Activated T-helper 1 cell treated with Interleukin-2 at 50 U/mL for 16 hours (primary cell): Measurements from ENCODE around the gene GRAPL.
A peak's percentile ranks its signal among the peaks of the same experiment; 100 is the strongest.
"Not testable (repeated sequence)": the region's sequence is repeated elsewhere in the genome, so short reads cannot be mapped to it uniquely, and the experiment has no call there.

ENCODE experiments used
- DNase-seq: peaks from one replicate; pipeline ENCODE4 v3.0.0-alpha.2; 2020; ENCODE audit warnings: low read depth

The GRAPL gene

GRCh38 chr17:19127148-19127980 lies at the start of gene GRAPL:
Gene GRAPL (plus strand): TSS chr17:19127589. CDS start chr17:19127620, 31 bp downstream.
- not testable (repeated sequence) for DNase-seq

GRCh38 chr17:19088804-19089685 lies 38.3 kb upstream of the GRAPL start:
- not testable (repeated sequence) for DNase-seq

GRCh38 chr17:19090058-19090772 lies 37.2 kb upstream of the GRAPL start:
- not testable (repeated sequence) for DNase-seq

GRCh38 chr17:19092737-19093683 lies 34.4 kb upstream of the GRAPL start:
- not testable (repeated sequence) for DNase-seq

GRCh38 chr17:19093684-19094438 lies 33.5 kb upstream of the GRAPL start:
- not testable (repeated sequence) for DNase-seq

- DNase-seq: not testable (repeated sequence)
Measured at GRCh38 chr17:19108517-19108916, 18.9 kb upstream of the GRAPL start.

- DNase-seq: not testable (repeated sequence)
Measured at GRCh38 chr17:19110189-19111097, 16.9 kb upstream of the GRAPL start.

GRCh38 chr17:19111111-19111711 lies 16.2 kb upstream of the GRAPL start:
- peak; percentile 18 for DNase-seq

- DNase-seq: not testable (repeated sequence)
Measured at GRCh38 chr17:19111801-19112458, 15.5 kb upstream of the GRAPL start.

GRCh38 chr17:19112459-19112826 lies 14.9 kb upstream of the GRAPL start:
- not testable (repeated sequence) for DNase-seq

GRCh38 chr17:19118695-19119094 lies 8.7 kb upstream of the GRAPL start:
- DNase-seq: not testable (repeated sequence)

GRCh38 chr17:19125289-19125688 lies 2.1 kb upstream of the GRAPL start:
- DNase-seq: not testable (repeated sequence)

- DNase-seq: not testable (repeated sequence)
Measured at GRCh38 chr17:19129500-19129899, 2.1 kb downstream of the GRAPL start.

GRCh38 chr17:19131108-19131507 lies 3.7 kb downstream of the GRAPL start:
- not testable (repeated sequence) for DNase-seq

- not testable (repeated sequence) for DNase-seq
Measured at GRCh38 chr17:19131772-19132171, 4.4 kb downstream of the GRAPL start.

- not testable (repeated sequence) for DNase-seq
Measured at GRCh38 chr17:19133793-19134192, 6.4 kb downstream of the GRAPL start.

- DNase-seq: not testable (repeated sequence)
Measured at GRCh38 chr17:19135391-19135790, 8.0 kb downstream of the GRAPL start.

- DNase-seq: not testable (repeated sequence)
Measured at GRCh38 chr17:19136138-19136537, 8.7 kb downstream of the GRAPL start.
